Measurements from ENCODE around the gene KLK2.

KLK2 gene

GRCh38 chr19:50869479-50869878 lies 3.8 kb upstream of the KLK2 start:
- Histone ChIP-seq H3K79me2 (ENCODE audit: insufficient read depth, low read length) (no peaks in the 10 kb centered on the region), H3K9me2 (replicated peaks; ENCODE audit: low read depth, low read length) (no peaks in the 10 kb centered on the region), H3K36me3 (ENCODE audit: insufficient read depth, low read length) (no peaks in the 10 kb centered on the region), H3K27me3 (ENCODE audit: insufficient read depth, low read length, poor library complexity, severe bottlenecking) (no peaks in the 10 kb centered on the region), H2AFZ (ENCODE audit: low read length) (no peak overlapping the region), H3K4me2 (ENCODE audit: low read depth, low read length, poor library complexity, severe bottlenecking) (no peak overlapping the region), H3K4me1 (ENCODE audit: insufficient read depth, low read length, poor library complexity, severe bottlenecking) (no peaks in the 10 kb centered on the region), H4K20me1 (ENCODE audit: insufficient read depth, low read length, poor library complexity, severe bottlenecking) (no peaks in the 10 kb centered on the region), H3K4me3 (ENCODE audit: low read length, poor library complexity, severe bottlenecking) (no peak overlapping the region), H3K9me3 (ENCODE audit: insufficient read depth, low read depth, low read length) (no peaks in the 10 kb centered on the region), H3F3A (ENCODE audit: low read depth) (no peaks in the 10 kb centered on the region), H3K9ac (ENCODE audit: low read depth, low read length, poor library complexity, severe bottlenecking) (no peak overlapping the region)
- TF ChIP-seq, protein P1, sequence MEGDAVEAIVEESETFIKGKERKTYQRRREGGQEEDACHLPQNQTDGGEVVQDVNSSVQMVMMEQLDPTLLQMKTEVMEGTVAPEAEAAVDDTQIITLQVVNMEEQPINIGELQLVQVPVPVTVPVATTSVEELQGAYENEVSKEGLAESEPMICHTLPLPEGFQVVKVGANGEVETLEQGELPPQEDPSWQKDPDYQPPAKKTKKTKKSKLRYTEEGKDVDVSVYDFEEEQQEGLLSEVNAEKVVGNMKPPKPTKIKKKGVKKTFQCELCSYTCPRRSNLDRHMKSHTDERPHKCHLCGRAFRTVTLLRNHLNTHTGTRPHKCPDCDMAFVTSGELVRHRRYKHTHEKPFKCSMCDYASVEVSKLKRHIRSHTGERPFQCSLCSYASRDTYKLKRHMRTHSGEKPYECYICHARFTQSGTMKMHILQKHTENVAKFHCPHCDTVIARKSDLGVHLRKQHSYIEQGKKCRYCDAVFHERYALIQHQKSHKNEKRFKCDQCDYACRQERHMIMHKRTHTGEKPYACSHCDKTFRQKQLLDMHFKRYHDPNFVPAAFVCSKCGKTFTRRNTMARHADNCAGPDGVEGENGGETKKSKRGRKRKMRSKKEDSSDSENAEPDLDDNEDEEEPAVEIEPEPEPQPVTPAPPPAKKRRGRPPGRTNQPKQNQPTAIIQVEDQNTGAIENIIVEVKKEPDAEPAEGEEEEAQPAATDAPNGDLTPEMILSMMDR (conservative IDR thresholded peaks at IDR 0.05; ENCODE audit: low read length) = no peak
- TF ChIP-seq EZH2phosphoT487 (IDR thresholded peaks at IDR 0.05; ENCODE audit: borderline replicate concordance) = no peak

- TF ChIP-seq, protein P1 (conservative IDR thresholded peaks at IDR 0.05; ENCODE audit: low read length) = no peak
- no peak for TF ChIP-seq EZH2phosphoT487 (IDR thresholded peaks at IDR 0.05; ENCODE audit: borderline replicate concordance)
- no peaks in the 10 kb centered on the region for H3K27me3 ChIP-seq (ENCODE audit: insufficient read depth, low read length, poor library complexity, severe bottlenecking)
- no peak overlapping the region for H2AFZ ChIP-seq (ENCODE audit: low read length)
Measured at GRCh38 chr19:50870417-50871089, 2.7 kb upstream of the KLK2 start.

DNA sequence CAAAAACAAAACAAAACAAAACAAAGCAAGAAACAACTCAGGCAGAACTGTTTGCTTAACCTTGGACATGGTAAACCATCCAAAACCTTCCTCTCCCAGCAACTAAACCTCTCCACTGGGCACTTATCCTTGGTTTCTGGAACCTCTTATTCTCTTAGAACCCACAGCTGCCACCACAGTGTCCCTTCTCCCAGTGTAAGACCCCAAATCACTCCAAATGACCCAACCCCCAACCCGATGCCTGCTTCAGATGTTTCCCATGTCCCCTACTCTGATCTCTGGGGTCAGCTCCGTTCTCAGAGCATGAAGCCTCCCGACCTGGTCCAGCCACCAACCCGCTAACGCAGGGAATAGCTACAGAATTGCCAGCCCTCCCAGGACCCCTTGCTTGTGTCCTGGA lies 972 bp downstream of the KLK2 start:
- Histone ChIP-seq H3K9ac (ENCODE audit: low read depth, low read length, poor library complexity, severe bottlenecking) (no peak overlapping the region), H3K79me2 (ENCODE audit: insufficient read depth, low read length) (no peaks in the 10 kb centered on the region), H3K27me3 (ENCODE audit: insufficient read depth, low read length, poor library complexity, severe bottlenecking) (no peaks in the 10 kb centered on the region), H3K4me3 (ENCODE audit: low read length, poor library complexity, severe bottlenecking) (no peak overlapping the region), H3K4me2 (ENCODE audit: low read depth, low read length, poor library complexity, severe bottlenecking) (no peak overlapping the region), H4K20me1 (ENCODE audit: insufficient read depth, low read length, poor library complexity, severe bottlenecking) (no peaks in the 10 kb centered on the region), H3F3A (ENCODE audit: low read depth) (no peaks in the 10 kb centered on the region), H3K9me2 (replicated peaks; ENCODE audit: low read depth, low read length) (no peaks in the 10 kb centered on the region), H3K9me3 (ENCODE audit: insufficient read depth, low read depth, low read length) (no peaks in the 10 kb centered on the region; the same call in 1 of the 2 replicates), H2AFZ (ENCODE audit: low read length) (no peak overlapping the region), H3K4me1 (ENCODE audit: insufficient read depth, low read length, poor library complexity, severe bottlenecking) (no peaks in the 10 kb centered on the region), H3K36me3 (ENCODE audit: insufficient read depth, low read length) (no peaks in the 10 kb centered on the region)
- TF ChIP-seq, protein P1 (conservative IDR thresholded peaks at IDR 0.05; ENCODE audit: low read length) = no peak
- no peak for TF ChIP-seq EZH2phosphoT487 (IDR thresholded peaks at IDR 0.05; ENCODE audit: borderline replicate concordance)

More at GRCh38 chr19:50870417-50871089, 2.7 kb upstream of the KLK2 start:
- Histone ChIP-seq H3K4me3 (ENCODE audit: low read length, poor library complexity, severe bottlenecking) (no peak overlapping the region), H3K4me2 (ENCODE audit: low read depth, low read length, poor library complexity, severe bottlenecking) (no peak overlapping the region), H3K36me3 (ENCODE audit: insufficient read depth, low read length) (no peaks in the 10 kb centered on the region), H3K79me2 (ENCODE audit: insufficient read depth, low read length) (no peaks in the 10 kb centered on the region), H3K9me3 (ENCODE audit: insufficient read depth, low read depth, low read length) (no peaks in the 10 kb centered on the region), H3K9ac (ENCODE audit: low read depth, low read length, poor library complexity, severe bottlenecking) (no peak overlapping the region), H3K9me2 (replicated peaks; ENCODE audit: low read depth, low read length) (no peaks in the 10 kb centered on the region), H4K20me1 (ENCODE audit: insufficient read depth, low read length, poor library complexity, severe bottlenecking) (no peaks in the 10 kb centered on the region), H3K4me1 (ENCODE audit: insufficient read depth, low read length, poor library complexity, severe bottlenecking) (no peaks in the 10 kb centered on the region), H3F3A (ENCODE audit: low read depth) (no peaks in the 10 kb centered on the region)

All from Loucy (cell line).